Hepatocyte (in vitro differentiated cells): Measurements from ENCODE around the gene ATP6V0D1. TPM values are rescaled to one million over a fixed set of nuclear protein-coding genes. Genes with fewer than 3 reads are reported as not detected.

Source experiments
- DNase-seq: peaks from one replicate; pipeline ENCODE4 v3.0.0-alpha.2; 2016; ENCODE audit warnings: low spot score
- H2AFZ ChIP-seq: fragments of 200-600 bp; sonication (generic); 2 replicates; pipeline ENCODE4 v1.6.0; 2016; ENCODE audit warnings: antibody characterized with exemption, mild to moderate bottlenecking
- H3K27ac ChIP-seq: fragments of 200-600 bp; sonication (generic); 2 replicates; pipeline ENCODE4 v1.5.1; 2016; ENCODE audit warnings: mild to moderate bottlenecking
- H3K27me3 ChIP-seq: fragments of 200-600 bp; sonication (generic); 2 replicates; pipeline ENCODE4 v1.6.1; 2016
- H3K36me3 ChIP-seq: fragments of 200-600 bp; sonication (generic); replicated peaks from 2 replicates; pipeline ENCODE4 v1.5.1; 2016; ENCODE audit warnings: low read depth; ENCODE audit not compliant: insufficient read depth
- H3K4me1 ChIP-seq: fragments of 200-600 bp; sonication (generic); 2 replicates; pipeline ENCODE4 v1.5.1; 2016; ENCODE audit warnings: mild to moderate bottlenecking, moderate library complexity; ENCODE audit not compliant: insufficient read depth
- H3K4me2 ChIP-seq: fragments of 200-600 bp; sonication (generic); 2 replicates; pipeline ENCODE4 v1.6.0; 2016
- H3K4me3 ChIP-seq: fragments of 200-600 bp; sonication (generic); 2 replicates; pipeline ENCODE4 v1.5.1; 2016; ENCODE audit warnings: mild to moderate bottlenecking
- H3K79me2 ChIP-seq: fragments of 200-600 bp; sonication (generic); 2 replicates; pipeline ENCODE4 v1.6.0; 2017; ENCODE audit warnings: mild to moderate bottlenecking
- H3K9me2 ChIP-seq: fragments of 200-600 bp; sonication (generic); replicated peaks from 2 replicates; pipeline ENCODE4 v1.6.0; 2017; ENCODE audit warnings: mild to moderate bottlenecking; ENCODE audit not compliant: insufficient read depth
- H3K9me3 ChIP-seq: fragments of 200-600 bp; sonication (generic); 2 replicates; pipeline ENCODE4 v1.5.1; 2016; ENCODE audit warnings: low read depth, mild to moderate bottlenecking
- H4K20me1 ChIP-seq: fragments of 200-600 bp; sonication (generic); 2 replicates; pipeline ENCODE4 v1.6.0; 2016; ENCODE audit warnings: mild to moderate bottlenecking; ENCODE audit not compliant: insufficient read depth, poor library complexity, severe bottlenecking
- CTCF ChIP-seq: fragments of 200-600 bp; sonication (generic); IDR thresholded peaks from 2 replicates; pipeline ENCODE4 v1.5.1; 2016; ENCODE audit warnings: antibody characterized with exemption, mild to moderate bottlenecking; ENCODE audit not compliant: poor library complexity
- EZH2 ChIP-seq: fragments of 200-600 bp; sonication (generic); IDR thresholded peaks from 2 replicates; pipeline ENCODE4 v1.6.1; 2016; ENCODE audit warnings: antibody characterized with exemption, mild to moderate bottlenecking, borderline replicate concordance
- EZH2phosphoT487 ChIP-seq: fragments of 200-600 bp; sonication (generic); IDR thresholded peaks from one replicate; pipeline ENCODE4 v1.6.1; 2018; ENCODE audit warnings: antibody characterized with exemption, mild to moderate bottlenecking, low read depth, moderate library complexity; ENCODE audit not compliant: unreplicated experiment, severe bottlenecking
- WGBS: methylation state at CpG from one replicate; pipeline ENCODE4 v1.1.6; 2016; ENCODE audit warnings: low lambda C conversion rate; ENCODE audit errors: missing lambda C conversion rate; 5-methylcytosine and 5-hydroxymethylcytosine counted together
- polyA plus RNA-seq: library from polyadenylated mRNA; unstranded; fragments of >200 nt; fragmentation: Nextera tagmentation; extraction: Ambion mirVana; gene quantifications from 2 replicates; pipeline ENCODE4 v1.2.1, GENCODE V29; 2016
- total RNA-seq: library from RNA; depleted of rRNA; stranded (reverse); fragments of >200 nt; gene quantifications from 2 replicates; pipeline ENCODE4 v1.2.3, GENCODE V29; 2014

The ATP6V0D1 gene
- total and polyA plus RNA-seq, 2 experiments from 2014 or later = 157 to 223 TPM

- H3K27ac ChIP-seq = no peak overlapping the region
- WGBS = 84% methylated on average over 5 of the region's 5 CpGs
- TF ChIP-seq EZH2 (no peak), EZH2phosphoT487 (no peak), CTCF (no peak)
- H3K4me3 ChIP-seq = no peak overlapping the region
- H3K4me1 ChIP-seq = peaks cover 17% of the 10 kb centered on the region
- H3K79me2 ChIP-seq = peaks cover 35% of the 10 kb centered on the region
- H2AFZ ChIP-seq = no peak overlapping the region
- H3K9me2 ChIP-seq = no peaks in the 10 kb centered on the region
- H3K27me3 ChIP-seq = no peaks in the 10 kb centered on the region
- H3K4me2 ChIP-seq = no peak overlapping the region
- peaks cover 57% of the 10 kb centered on the region for H4K20me1 ChIP-seq
- H3K36me3 ChIP-seq = no peaks in the 10 kb centered on the region
- no peak for DNase-seq
- H3K9me3 ChIP-seq = no peaks in the 10 kb centered on the region
These were observed 26.9 kb downstream of the ATP6V0D1 start for GRCh38 chr16:67454104-67454503.

GRCh38 chr16:67451704-67452435 lies 29.1 kb downstream of the ATP6V0D1 start:
- no peak overlapping the region for H2AFZ ChIP-seq
- DNase-seq = no peak
- no peaks in the 10 kb centered on the region for H3K9me3 ChIP-seq
- H3K27ac ChIP-seq = no peak overlapping the region
- peaks cover 14% of the 10 kb centered on the region for H3K4me1 ChIP-seq
- H3K4me2 ChIP-seq = no peak overlapping the region
- no peaks in the 10 kb centered on the region for H3K36me3 ChIP-seq
- no peaks in the 10 kb centered on the region for H3K9me2 ChIP-seq
- peaks cover 55% of the 10 kb centered on the region for H4K20me1 ChIP-seq
- H3K4me3 ChIP-seq = no peak overlapping the region
- H3K79me2 ChIP-seq = peaks cover 37% of the 10 kb centered on the region
- no peaks in the 10 kb centered on the region for H3K27me3 ChIP-seq
- 92% methylated on average over 2 of the region's 2 CpGs for WGBS
- no peak for TF ChIP-seq EZH2
- no peak for TF ChIP-seq CTCF
- no peak for TF ChIP-seq EZH2phosphoT487

GRCh38 chr16:67451061-67451703 lies 29.8 kb downstream of the ATP6V0D1 start:
- no peaks in the 10 kb centered on the region for H3K36me3 ChIP-seq
- H3K27ac ChIP-seq = no peak overlapping the region
- no peak overlapping the region for H3K4me2 ChIP-seq
- WGBS = 90% methylated on average over 9 of the region's 12 CpGs
- H4K20me1 ChIP-seq = peaks cover 55% of the 10 kb centered on the region
- H3K27me3 ChIP-seq = no peaks in the 10 kb centered on the region
- H3K79me2 ChIP-seq = peaks cover 36% of the 10 kb centered on the region
- DNase-seq = no peak
- no peak for TF ChIP-seq EZH2
- H2AFZ ChIP-seq = no peak overlapping the region
- H3K4me1 ChIP-seq = peaks cover 20% of the 10 kb centered on the region
- H3K9me3 ChIP-seq = no peaks in the 10 kb centered on the region
- H3K4me3 ChIP-seq = no peak overlapping the region
- no peaks in the 10 kb centered on the region for H3K9me2 ChIP-seq

GRCh38 chr16:67449739-67450138 lies 31.2 kb downstream of the ATP6V0D1 start:
- Histone ChIP-seq H3K36me3 (no peaks in the 10 kb centered on the region), H3K4me2 (no peak overlapping the region), H4K20me1 (peaks cover 64% of the 10 kb centered on the region), H3K9me2 (no peaks in the 10 kb centered on the region), H3K27me3 (no peaks in the 10 kb centered on the region), H3K79me2 (peaks cover 23% of the 10 kb centered on the region), H3K4me3 (no peak overlapping the region), H2AFZ (no peak overlapping the region), H3K9me3 (no peaks in the 10 kb centered on the region), H3K4me1 (peaks cover 25% of the 10 kb centered on the region), H3K27ac (no peak overlapping the region)
- WGBS = 96% methylated on average over 3 of the region's 3 CpGs
- DNase-seq = no peak
- TF ChIP-seq CTCF (no peak), EZH2phosphoT487 (no peak), EZH2 (no peak)
